Right atrium auricular region (tissue), 2 donors: ENCODE measurements around the gene OTUD5. TPM values are rescaled to one million over a fixed set of nuclear protein-coding genes. Genes with fewer than 3 reads are reported as not detected.
A peak's percentile ranks its signal among the peaks of the same experiment; 100 is the strongest.

Experiments
- DNase-seq: peaks from one replicate; pipeline ENCODE4 v3.0.0-alpha.2; 2019; ENCODE audit warnings: low spot score
- H3K27ac ChIP-seq, 2 donors: fragments of 200-600 bp; sonication (generic); 1 replicate in 1 of 2; 2 replicates in 1 of 2; pipeline ENCODE4 v1.5.1; 2016 to 2019
- H3K27me3 ChIP-seq, 2 donors: fragments of 200-600 bp; sonication (generic); one replicate each; pipeline versions ENCODE4 v1.5.1 to v1.6.0; 2017 to 2019
- H3K36me3 ChIP-seq: fragments of 200-600 bp; sonication (generic); one replicate; pipeline ENCODE4 v1.5.1; 2016
- H3K4me1 ChIP-seq, 2 donors: fragments of 200-600 bp; sonication (generic); one replicate each; pipeline versions ENCODE4 v1.5.1 to v1.6.0; 2017 to 2019
- H3K4me3 ChIP-seq, 2 donors: fragments of 200-600 bp; sonication (generic); 1 replicate in 1 of 2; 2 replicates in 1 of 2; pipeline ENCODE4 v1.5.1; 2017 to 2019; ENCODE audit warnings: mild to moderate bottlenecking in 1 of 2, moderate library complexity in 1 of 2
- H3K9me3 ChIP-seq, 2 donors: fragments of 200-600 bp; sonication (generic); one replicate each; pipeline ENCODE4 v1.5.1; 2019
- total RNA-seq, 2 donors: library from RNA; depleted of rRNA; stranded (reverse); fragments of >200 nt; gene quantifications; one replicate each; pipeline ENCODE4 v1.1.0, GENCODE V29; 2016
- TF ChIP-seq, protein P1 (sequence below), 2 donors: fragments of 200-600 bp; sonication (generic); IDR thresholded peaks; one replicate each; pipeline ENCODE4 v1.5.1; 2019; ENCODE audit warnings: antibody characterized with exemption in 2 of 2

OTUD5 gene
- total RNA-seq, 2 donors from 2014 or later: 15.4 to 23.9 TPM

DNA sequence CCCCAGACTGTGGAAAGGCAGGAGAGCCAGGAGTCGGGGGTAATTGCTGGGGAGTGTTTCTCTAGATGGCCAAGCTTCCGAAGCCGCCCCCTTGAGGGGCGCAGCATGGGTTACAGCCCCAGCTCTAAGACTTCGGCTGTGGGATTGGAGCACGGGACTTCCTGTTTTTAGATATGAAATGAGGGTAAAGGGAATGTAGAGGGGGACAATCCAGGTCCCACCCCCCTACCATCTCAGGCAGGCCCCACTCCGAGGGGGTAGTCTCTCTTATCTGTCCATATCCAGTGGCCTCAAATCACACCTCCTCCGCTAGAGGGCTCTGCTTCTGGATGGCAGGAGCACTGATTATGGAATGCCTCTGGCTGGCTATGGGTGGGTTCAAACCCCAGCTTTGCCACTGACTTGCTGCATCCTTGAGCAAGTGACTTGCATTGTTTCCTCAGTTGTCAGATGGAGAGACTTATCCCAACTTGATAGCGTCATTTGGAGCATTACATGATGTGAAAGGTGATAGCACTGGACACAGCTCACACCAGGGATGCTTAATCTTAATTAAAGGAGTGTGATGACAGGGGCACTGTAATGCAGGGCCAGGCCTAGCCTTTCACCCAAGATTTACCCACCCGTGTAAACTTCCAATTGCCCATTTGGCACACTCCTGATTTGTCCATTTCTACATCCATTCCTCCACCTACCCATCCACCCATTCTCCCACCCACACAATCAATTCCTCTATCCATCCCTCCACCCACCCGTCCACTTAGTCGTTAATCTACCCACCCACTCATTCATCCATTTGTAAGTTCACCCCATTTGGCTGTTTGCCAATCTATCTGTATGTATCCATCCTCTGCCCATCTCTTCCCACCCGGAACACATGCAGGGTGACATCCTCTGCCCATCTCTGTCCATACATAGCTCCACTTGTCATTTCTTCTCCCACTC, 15.1 kb upstream of the OTUD5 start:
- TF ChIP-seq, protein P1, sequence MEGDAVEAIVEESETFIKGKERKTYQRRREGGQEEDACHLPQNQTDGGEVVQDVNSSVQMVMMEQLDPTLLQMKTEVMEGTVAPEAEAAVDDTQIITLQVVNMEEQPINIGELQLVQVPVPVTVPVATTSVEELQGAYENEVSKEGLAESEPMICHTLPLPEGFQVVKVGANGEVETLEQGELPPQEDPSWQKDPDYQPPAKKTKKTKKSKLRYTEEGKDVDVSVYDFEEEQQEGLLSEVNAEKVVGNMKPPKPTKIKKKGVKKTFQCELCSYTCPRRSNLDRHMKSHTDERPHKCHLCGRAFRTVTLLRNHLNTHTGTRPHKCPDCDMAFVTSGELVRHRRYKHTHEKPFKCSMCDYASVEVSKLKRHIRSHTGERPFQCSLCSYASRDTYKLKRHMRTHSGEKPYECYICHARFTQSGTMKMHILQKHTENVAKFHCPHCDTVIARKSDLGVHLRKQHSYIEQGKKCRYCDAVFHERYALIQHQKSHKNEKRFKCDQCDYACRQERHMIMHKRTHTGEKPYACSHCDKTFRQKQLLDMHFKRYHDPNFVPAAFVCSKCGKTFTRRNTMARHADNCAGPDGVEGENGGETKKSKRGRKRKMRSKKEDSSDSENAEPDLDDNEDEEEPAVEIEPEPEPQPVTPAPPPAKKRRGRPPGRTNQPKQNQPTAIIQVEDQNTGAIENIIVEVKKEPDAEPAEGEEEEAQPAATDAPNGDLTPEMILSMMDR (IDR thresholded peaks at IDR 0.05): peak; percentile 27 to 60
- H3K36me3 ChIP-seq: no peaks in the 10 kb centered on the region
- H3K4me3 ChIP-seq: peak overlapping the region; percentile 11 to 40
- no peaks in the 10 kb centered on the region for H3K27me3 ChIP-seq
- no peaks in the 10 kb centered on the region for H3K9me3 ChIP-seq
- DNase-seq: no peak
- peak overlapping the region; percentile 28 to 36 for H3K27ac ChIP-seq
- H3K4me1 ChIP-seq: peaks cover 0 to 17% of the 10 kb centered on the region in 2 donors

DNA sequence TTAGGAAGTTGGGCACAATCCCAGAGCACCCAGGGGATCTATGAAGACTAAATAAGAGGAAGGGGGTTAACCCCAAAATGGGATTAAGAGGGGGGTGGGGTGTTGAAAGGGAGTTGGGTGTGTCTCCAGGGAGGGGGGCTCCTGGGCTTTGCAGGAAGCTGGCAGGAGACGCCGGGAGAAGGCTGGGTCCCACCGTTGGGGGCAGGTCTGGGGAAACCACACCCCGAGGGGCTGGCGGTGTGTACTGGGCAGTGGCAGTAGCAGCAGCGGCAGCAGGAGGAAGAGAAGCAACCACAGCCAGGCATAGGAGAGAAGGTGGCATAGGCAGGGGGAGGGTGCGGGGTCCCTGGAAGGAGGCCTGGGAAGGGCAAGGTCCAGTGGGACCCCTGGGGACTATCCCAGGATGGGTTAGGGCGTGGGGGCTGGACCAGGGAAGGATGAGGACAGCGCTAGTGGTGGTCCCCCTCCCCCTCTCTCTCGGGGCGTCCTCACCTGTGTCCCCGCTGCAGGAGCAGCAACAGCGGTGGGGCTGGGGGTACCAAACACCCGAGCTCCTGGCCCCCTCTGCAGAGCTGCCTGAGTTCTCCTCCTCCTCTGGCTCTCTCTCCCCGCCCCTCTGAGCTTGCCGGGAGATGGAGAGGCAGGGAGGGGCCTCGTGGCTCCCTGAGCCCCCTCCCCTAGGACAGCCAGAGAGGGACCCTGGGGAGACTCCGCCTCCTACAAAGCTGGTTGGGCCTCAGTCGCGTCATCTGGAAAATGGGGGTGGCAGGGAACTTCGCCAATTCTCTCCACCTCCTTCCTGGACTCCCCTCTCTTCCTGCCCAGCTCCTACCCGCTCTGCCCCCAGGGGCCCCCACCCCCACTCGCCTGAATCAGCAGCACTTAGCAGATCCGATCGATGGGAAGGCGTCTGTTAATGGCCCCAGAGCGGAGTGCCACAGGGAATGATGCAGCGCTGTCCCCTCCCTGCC, 14.1 kb upstream of the OTUD5 start, which contains the start of gene KCND1:
KCND1 (minus strand) TSS at position 596 of the 971 bp plus-strand sequence. CDS start 1,573 bp downstream, outside the sequence.
- no peak for DNase-seq
- H3K36me3 ChIP-seq: no peaks in the 10 kb centered on the region
- H3K9me3 ChIP-seq: no peaks in the 10 kb centered on the region
- TF ChIP-seq, protein P1 (IDR thresholded peaks at IDR 0.05): no peak
- no peaks in the 10 kb centered on the region for H3K27me3 ChIP-seq
- H3K27ac ChIP-seq: peak within 1 kb of the TSS; percentile 28 to 36
- H3K4me1 ChIP-seq: peaks cover 0 to 17% of the 10 kb centered on the region in 2 donors
- peak within 1 kb of the TSS; percentile 11 to 40 for H3K4me3 ChIP-seq

DNA sequence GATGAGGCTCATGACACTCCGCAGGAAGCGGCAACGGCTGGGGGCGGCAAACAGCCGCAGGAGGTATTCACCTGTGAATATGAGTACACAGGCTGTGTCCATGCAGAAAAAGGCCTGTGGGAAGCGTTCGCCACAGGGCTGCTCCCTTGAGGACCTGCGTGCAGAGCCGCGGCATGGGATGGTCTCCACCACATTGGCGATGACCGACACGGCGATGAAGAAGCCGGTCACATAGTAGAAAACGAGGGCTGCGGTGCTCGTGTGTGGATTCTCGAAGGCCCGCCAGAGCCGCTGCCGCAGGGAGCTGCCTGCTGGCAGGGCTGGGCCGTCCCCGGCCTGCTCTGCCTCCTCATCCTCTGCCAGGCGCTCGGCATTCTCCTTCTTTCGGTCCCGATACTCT, 12.1 kb upstream of the OTUD5 start:
- no peak overlapping the region for H3K4me3 ChIP-seq
- no peak overlapping the region for H3K27ac ChIP-seq
- no peak for DNase-seq
- no peaks in the 10 kb centered on the region for H3K27me3 ChIP-seq
- no peaks in the 10 kb centered on the region for H3K9me3 ChIP-seq
- TF ChIP-seq, protein P1 (IDR thresholded peaks at IDR 0.05): no peak
- H3K4me1 ChIP-seq: peaks cover 0 to 17% of the 10 kb centered on the region in 2 donors
- no peaks in the 10 kb centered on the region for H3K36me3 ChIP-seq

DNA sequence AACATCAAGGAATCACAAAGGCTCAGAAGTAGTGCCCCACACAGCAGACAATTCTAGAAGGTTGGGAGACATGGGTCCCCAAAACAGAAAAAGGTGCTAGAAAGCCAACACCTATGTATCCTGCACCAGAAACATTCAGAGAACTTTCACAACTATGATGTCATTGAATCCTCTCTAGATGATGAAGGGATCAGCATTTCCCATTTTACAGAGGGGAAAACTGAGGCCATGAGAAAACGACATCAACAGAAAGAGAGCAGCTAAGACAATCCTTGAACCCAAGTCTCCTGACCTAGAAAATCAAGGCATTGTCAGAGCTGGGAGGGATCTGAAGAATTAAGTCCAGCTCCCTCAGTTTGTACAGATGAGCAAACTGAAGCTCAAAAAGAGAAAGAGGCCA, 11.0 kb upstream of the OTUD5 start:
- TF ChIP-seq, protein P1 (IDR thresholded peaks at IDR 0.05): no peak
- H3K9me3 ChIP-seq: no peaks in the 10 kb centered on the region
- H3K27ac ChIP-seq: no peak overlapping the region
- H3K27me3 ChIP-seq: no peaks in the 10 kb centered on the region
- DNase-seq: no peak
- H3K4me3 ChIP-seq: no peak overlapping the region
- H3K4me1 ChIP-seq: peaks cover 0 to 17% of the 10 kb centered on the region in 2 donors
- no peaks in the 10 kb centered on the region for H3K36me3 ChIP-seq

DNA sequence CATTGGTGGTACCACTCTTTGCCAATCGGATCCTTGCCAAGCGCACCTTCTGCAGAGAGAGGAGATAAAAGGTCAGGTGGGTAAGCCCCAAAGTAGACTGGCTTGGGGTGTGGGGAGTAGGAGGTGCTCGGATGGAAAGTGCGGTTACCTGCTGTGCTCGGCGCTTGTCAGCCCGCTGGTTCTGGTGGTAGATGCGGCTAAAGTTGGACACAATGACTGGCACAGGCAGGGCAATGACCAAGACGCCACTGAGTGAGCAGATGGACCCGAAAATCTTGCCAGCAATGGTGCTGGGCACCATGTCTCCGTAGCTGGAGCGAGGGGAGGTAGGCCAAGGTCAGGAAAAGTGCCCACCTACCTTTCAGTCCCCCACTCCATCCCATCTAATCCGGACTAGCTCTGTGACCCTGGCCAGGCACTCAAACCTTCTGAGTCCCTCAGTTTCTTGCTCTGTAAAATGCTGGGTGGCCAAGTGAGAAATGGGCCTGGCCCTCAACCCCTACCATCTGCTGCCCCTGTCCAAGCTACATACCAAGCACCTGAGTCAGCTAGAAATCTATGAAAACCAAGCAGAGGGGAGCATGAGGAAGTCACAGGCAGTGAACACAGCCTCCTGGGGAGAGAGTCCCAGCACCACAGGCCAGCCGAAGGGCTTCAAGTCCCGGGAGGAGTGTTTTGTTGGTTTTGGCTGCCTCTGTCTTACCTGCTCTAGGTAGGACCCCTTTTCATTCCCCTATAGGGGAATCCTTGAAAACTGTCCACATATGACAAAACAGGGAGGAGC, 9.6 kb upstream of the OTUD5 start:
- TF ChIP-seq, protein P1 (IDR thresholded peaks at IDR 0.05): no peak
- no peaks in the 10 kb centered on the region for H3K9me3 ChIP-seq
- no peak for DNase-seq
- no peaks in the 10 kb centered on the region for H3K36me3 ChIP-seq
- no peak overlapping the region for H3K27ac ChIP-seq
- no peak overlapping the region for H3K4me3 ChIP-seq
- peaks cover 0 to 9% of the 10 kb centered on the region in 2 donors for H3K4me1 ChIP-seq
- H3K27me3 ChIP-seq: no peaks in the 10 kb centered on the region
